Renal cortex interstitium (tissue), 11 donors: ENCODE measurements around the gene NELFE. TPM values are rescaled to one million over a fixed set of nuclear protein-coding genes. Genes with fewer than 3 reads are reported as not detected.
"Not testable (repeated sequence)": the region's sequence is repeated elsewhere in the genome, so short reads cannot be mapped to it uniquely, and the experiment has no call there.

Experiments
- DNase-seq, 11 donors: peaks; one replicate each; pipeline ENCODE4 v3.0.0-alpha.2; 2013; ENCODE audit warnings: low read depth in 9 of 11, low spot score in 4 of 11; ENCODE audit errors: extremely low read depth in 1 of 11
- polyA plus RNA-seq, 3 donors: library from polyadenylated mRNA; unstranded; fragments of 120-200 nt; gene quantifications; one replicate each; pipeline ENCODE4 v1.2.1, GENCODE V29; 2013; ENCODE audit not compliant: insufficient read length in 3 of 3

The NELFE gene
- polyA plus RNA-seq, 3 donors: 89.5 to 103 (median 91.3) TPM

DNA sequence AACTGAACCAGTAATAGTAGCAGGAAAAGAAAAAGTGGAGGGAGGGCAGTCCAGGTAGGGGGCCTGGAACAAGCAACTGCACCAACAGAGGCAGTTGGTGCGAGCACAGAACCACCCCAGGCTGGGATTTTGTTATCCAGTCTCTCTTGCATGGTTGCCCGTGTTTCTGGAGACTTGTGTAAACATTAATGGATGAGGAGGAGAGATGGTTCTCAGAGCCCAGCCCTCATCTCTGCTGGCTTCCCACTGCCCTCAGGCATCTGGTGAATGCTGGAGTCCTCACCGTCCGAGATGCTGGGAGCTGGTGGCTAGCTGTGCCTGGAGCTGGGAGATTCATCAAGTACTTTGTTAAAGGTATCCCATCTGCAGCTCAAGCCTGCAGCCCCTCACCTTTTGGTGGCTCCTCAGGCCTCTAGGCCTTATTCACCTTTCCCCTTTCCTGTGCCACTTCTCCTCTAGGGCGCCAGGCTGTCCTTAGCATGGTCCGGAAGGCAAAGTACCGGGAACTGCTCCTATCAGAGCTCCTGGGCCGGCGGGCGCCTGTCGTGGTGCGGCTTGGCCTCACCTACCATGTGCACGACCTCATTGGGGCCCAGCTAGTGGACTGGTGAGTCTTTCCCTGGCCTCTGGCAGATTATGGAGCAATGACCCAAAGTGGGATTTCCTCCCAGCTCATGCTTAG is 21.6 kb upstream of the NELFE start:
- DNase-seq: not testable (repeated sequence)

DNA sequence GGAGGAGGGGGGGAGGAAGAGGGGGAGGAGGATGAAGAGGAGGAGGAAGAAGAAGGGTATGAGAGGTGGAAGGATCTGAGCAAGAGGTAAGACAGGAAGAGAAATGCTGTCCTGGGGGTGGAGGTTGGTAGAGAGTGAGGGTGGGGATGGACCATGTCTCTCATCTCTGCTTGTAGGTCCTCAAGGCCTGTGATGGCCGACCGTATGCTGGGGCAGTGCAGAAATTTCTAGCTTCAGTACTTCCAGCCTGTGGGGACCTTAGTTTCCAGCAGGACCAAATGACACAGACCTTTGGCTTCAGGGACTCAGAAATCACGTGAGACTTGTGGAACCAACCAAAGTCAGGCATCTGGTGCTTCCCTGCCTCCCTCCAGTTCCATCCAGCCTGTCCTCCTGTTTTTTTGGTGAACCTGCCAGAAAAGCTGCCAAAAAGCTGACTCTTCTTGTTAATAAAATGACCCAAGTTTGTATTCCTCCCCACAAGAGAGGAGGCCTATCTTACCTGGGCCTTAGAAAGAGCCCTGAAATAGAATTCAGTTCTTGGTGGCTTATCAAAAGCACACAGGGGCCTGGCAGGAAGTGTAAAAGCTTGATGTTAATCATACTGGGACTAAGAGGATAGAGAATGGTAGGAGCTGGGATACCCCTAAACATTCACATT is 20.6 kb upstream of the NELFE start:
- no peak for DNase-seq

DNA sequence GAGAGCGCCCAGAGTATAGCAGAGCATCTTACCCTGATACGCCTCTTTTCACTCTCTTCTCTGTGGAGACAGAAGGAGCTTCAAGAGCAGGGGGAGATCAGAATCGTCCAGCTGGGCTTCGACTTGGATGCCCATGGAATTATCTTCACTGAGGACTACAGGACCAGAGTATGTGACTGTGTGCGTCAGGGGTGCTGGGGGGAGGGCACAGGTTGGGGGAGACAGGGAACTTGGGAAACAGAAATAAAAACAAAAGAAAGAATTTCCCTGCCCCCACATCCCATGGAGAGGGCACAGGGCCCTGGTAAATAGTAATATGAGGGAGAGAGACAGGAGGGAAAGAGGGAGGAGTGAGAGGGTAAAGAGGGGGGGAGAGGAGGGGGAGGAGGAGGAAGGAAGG is 20.1 kb upstream of the NELFE start:
- DNase-seq: no peak

DNA sequence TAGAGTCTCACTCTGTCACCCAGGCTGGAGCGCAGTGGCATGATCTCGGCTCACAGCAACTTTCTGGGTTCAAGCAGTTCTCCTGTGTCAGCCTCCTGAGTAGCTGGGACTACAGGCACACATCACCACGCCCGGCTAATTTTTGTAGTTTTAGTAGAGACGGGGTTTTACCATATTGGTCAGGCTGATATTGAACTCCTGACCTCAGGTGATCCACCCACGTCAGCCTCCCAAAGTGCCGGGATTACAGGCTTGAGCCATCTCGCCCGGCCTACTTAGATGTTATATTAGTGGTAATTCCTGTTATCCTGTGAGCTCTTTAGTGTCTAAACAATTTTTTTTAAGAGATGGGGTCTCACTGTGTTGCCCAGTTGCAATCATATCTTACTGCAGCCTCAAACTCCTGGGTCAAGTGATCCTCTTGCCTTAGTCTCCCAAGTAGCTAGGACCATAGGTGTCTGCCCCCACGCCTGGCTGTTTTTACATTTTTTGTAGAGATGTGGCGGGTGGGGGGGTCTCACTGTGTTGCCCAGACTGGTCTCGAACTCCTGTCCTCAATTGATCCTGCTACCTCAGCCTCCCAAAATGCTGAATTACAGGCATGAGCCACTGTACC is 19.2 kb upstream of the NELFE start:
- DNase-seq: no peak

DNA sequence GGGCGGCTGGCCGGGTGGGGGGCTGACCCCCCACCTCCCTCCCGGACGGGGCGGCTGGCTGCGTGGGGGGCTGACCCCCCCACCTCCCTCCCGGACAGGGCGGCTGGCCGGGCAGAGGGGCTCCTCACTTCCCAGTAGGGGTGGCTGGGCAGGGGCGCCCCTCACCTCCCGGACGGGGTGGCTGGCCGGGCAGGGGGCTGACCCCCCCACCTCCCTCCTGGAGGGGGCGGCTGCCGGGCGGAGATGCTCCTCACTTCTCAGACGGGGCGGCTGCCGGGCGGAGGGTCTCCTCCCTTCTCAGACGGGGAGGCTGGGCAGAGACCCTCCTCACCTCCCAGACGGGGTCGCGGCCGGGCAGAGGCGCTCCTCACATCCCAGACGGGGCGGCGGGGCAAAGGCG is 17.3 kb upstream of the NELFE start:
- not testable (repeated sequence) for DNase-seq

DNA sequence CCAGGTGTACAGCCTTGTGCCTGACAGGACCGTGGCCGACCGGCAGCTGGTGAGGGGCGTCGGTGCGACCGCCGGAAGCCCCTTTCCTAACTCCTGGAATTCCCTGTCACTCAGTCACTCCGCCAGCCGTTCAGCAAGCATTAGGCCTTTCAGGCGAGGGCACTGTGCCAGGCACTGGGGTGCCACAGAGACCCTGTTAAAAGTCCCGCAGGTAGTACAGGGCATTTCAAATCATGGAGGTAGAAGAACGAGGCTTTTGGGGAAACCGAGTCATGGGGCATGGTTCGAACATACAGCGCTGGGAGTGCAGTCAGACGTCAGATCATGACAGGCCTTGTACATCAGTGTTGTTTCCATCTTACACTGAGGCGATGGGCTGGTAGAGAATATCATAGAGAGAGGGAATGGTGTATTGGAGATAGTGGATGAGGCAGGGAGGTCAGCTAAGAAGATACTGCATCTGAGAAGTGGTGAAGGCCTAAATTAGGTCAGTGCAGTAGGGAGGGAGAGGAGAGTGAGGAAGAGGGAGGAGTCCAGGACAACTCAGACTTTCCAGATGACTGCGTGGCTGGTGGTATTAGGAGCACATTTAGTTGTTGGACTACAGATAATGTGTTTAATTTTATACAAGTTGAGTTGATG is 14.1 kb upstream of the NELFE start:
- DNase-seq: no peak

DNA sequence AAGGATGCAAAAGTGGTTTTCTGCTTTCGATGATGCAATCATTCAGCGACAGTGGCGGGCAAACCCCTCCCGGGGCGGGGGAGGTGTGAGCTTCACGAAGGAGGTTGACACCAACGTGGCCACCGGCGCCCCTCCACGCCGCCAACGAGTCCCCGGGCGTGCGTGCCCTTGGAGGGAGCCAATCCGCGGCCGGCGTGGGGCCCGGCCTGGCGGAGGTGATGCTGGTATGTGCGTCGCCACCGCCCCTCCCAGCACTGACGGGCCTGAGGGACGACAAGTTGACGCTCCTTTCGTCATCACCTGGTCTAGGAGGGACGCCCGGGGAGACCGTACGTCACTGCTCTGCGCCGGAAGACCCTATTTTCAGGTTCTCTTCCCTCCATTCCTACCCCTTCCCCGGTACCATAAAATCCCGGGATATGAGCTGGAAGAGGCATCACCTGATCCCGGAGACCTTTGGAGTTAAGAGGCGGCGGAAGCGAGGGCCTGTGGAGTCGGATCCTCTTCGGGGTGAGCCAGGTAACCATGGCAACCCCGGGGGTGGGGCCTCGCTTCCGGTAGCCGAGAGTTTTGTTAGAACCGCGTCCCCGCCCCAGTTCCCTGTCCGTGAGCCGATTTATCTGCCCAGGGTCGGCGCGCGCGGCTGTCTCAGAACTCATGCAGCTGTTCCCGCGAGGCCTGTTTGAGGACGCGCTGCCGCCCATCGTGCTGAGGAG is 13.4 kb upstream of the NELFE start, which contains the start of gene DXO:
Gene DXO, minus strand, starts transcription at position 146 of the 716 bp plus-strand sequence. CDS start 463 bp downstream, outside the sequence.
- DNase-seq: peak; percentile 93 to 98 (median 96)

DNA sequence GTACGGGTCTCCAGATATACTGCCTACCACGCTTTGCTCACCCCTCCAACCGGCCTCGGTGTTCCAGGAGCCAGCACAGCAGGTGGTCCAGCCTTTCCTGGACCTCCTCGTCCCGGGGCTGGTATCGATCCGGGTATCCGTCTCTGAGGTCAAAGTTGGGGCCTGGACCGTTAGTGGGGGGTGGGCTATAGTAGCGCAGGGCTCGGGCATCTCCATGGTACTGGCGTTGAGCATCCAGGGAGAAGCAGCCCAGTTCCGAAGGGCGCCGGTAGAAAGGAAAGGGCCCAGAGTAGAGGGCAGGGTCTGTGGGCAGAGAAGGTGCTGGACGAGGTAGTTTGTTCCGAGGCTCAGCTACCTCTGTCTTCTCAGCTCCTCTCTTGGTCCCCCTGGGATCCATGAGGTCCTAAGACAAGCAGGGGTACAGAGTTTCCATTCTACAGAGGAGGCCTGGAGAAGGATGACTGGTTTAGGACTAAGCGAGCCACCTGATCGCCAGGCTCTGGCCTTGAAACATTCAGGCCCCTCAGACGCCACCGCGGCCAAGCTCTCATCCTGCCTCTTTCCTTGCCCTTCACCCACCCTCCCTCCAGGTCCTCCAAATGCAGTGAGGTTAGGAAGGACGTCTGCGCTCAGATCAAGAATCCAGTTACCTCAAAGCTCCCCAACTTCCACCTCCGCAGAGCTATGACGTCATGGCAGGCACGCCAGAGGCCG is 12.7 kb upstream of the NELFE start:
- no peak for DNase-seq

DNA sequence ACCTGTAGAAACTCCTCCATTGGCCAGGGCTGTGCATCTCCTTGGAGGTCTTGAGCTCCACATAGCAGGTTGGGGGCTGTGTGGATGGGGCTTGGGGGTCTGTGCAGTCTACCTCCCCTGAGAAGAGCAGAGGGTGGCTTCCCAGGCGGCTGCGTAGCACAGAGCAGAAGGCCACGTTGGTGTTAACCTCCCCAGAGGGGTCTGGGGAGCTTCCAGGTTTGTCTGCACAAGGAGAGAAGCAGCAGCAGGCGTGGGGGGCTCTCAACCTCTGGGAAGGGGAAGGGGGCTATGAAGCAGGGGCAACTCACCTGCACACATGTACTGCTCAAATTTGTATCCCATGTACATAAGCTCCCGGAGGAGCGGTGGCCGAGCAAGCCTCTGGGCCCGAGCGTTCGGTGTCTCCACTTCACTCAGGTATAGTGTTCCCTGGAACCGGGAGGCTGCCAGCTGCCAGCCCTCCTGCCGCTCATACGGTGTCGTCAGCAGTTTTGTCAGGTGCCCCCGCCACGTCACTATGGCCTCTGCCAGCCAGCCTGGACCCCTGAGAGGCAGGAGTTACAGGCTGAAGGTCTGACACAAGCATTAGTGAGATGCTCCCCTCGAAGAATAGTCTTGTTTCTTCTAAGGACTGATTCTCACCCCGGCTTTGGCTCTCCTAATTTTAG is 12.0 kb upstream of the NELFE start:
- DNase-seq: no peak

DNA sequence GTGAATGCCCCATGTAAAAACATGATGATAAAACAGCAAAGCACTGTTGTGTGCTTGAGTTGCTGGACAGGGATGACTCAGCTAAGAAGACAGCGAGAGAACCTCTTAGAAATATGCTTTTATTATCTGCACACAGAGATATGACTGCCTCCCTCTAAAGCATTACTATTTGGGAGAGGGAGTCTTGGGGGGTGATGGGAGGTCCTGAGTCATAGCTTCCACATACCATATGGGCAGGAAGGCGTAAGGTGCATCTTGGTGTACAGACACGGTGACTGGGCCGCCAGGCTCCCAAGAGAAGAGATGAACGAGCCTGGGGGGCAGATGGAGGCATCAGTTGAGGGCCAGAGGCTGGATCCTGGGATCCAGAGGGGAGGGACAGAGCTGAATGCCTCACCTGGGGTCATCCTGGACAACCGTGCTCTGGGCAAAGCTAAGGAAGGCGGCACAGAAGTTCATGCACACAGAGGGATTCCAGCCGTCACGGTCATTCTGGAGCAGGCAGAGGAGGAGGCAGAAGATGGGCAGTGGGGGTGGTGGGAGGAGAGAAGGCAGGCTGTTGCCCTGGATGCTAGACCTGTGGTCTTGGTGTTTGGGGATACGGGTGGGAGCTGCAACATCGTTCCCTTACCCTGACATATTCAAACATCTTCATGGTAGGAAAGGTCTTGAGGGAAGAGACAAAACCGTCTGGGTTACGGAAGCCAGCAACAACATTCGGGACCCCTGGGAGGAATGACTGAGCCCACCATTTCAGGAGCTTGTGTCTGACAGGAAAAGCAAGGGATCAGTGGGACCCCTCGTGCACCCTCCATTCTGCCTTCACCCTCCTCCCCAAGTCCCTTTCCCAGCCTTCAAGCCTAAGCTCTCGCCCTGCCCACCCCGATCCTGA is 11.2 kb upstream of the NELFE start:
- DNase-seq: no peak

DNA sequence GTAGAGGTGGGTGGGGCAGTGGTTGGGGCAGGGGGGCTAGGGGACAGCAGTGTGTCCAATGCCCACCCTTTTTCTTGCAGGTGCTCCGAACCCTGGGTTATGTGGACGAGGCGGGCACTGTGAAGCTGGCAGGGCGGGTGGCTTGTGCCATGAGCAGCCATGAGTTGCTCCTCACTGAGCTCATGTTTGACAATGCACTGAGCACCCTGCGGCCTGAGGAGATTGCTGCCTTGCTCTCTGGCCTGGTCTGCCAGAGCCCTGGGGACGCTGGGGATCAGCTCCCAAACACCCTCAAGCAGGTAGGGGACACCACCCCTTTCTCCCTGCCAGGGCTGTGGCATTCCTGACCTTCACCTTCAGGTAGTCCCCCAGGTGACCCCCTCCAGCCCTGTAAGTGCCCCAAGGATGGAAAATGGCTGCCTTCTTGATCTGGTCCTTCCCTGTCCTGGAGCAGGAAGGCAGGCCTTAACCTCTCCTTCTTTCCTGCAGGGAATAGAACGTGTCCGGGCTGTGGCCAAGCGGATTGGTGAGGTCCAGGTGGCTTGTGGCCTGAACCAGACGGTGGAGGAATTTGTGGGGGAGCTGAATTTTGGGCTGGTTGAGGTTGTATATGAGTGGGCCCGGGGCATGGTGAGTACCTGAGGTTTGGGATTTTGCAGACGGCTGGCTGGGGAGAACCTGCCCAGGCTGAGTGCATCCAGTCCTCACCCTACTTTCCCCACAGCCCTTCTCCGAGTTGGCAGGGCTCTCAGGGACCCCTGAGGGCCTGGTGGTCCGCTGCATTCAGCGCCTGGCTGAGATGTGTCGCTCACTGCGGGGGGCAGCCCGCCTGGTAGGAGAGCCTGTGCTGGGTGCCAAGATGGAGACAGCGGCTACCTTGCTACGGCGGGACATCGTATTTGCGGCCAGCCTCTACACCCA is 10.3 kb upstream of the NELFE start:
- DNase-seq: no peak

DNA sequence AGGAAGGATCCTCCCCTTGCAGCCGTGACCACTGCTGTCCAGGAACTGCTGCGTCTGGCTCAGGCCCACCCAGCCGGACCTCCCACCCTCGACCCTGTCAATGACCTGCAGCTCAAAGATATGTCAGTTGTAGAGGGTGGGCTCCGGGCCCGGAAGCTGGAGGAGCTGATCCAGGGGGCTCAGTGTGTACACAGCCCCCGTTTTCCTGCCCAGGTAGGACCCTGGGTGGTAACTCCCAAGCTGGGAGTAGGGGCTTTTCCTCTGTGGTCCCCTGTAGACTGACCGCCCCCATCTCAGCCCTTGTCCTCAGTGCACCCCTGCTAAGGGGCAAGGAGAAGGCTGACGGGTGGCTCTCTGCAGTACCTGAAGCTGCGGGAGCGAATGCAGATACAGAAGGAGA is 9.6 kb upstream of the NELFE start:
- DNase-seq: no peak

DNA sequence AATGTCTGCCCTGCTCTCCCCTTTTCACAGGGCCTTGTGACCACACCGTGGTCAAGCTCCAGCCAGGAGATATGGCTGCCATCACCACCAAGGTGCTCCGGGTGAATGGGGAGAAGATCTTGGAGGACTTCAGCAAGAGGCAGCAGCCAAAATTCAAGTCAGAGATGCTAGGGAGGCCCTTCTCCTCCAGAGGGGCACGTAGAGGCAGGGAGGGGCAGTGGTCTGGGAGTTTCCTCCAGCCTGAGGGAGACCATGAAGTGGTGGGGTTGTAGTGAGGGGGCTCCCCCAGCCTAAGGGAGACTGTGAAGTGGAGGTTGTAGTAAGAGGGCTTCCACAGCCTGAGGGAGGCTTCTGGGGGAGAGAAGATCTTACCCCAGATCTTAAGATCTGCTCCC is 9.2 kb upstream of the NELFE start:
- DNase-seq: no peak

DNA sequence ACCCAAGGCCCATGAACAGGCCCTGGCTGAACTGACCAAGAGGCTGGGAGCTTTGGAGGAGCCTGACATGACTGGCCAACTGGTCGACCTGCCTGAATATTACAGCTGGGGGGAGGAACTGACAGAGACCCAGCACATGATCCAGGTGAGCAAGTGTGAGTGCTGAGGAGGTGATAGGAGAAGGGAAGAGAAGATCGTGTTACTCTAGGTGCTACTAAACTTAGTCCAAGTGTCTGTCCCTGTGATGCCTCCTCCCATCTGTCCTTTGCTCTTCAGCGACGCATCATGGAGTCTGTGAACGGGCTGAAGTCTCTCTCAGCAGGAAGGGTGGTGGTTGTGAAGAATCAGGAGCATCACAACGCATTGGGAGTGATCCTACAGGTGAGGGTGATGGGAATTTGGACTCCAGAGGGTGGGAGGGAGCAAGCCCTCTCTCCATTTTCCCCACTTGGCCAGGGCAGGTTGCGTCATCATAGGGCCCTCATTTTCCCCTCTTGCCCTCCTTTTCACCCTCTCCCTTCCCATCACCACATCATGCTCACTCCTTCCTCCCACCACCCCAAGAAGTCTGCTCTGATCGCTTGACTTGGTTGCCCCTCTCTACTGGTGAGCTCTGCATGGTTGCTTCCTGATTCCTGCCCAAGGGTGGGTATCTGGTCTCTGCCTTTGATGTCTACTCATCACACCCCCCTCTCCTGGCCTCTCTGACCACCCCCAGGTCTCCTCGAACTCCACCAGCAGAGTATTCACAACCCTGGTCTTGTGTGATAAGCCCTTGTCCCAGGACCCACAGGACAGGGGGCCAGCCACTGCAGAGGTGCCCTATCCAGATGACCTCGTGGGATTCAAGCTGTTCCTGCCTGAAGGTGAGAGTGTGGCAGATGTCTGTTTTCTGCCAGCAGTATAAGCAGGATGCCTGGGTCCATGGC is 8.5 kb upstream of the NELFE start:
- no peak for DNase-seq

DNA sequence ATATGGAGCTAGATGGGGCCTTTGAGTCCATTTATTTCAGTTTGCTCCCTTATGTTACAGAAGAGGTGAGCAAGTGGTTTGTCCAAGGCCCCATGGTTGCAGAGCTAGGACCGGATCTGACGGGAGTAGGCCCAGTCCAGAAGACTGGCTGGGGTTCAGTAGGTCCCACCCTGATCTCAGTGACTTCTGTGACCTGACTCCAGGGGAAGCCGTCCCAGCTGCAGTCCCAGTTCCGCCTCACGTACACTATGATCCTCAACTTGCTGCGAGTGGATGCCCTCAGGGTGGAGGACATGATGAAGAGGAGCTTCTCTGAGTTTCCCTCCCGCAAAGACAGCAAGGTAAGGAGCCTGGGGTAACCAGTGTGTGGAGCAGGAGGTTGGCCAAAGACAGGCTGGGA is 7.7 kb upstream of the NELFE start:
- no peak for DNase-seq
